Endothelial cell of umbilical vein (primary cell): ENCODE results near the gene DENND5A. TPM values are rescaled to one million over a fixed set of nuclear protein-coding genes. Genes with fewer than 3 reads are reported as not detected.

ENCODE experiments used
- BruUV-seq: library from RNA; stranded (reverse); fragments of 400-500 nt; replicated peaks from 2 replicates; lab custom pipeline; 2021; lab: Mats Ljungman, UMichigan
- CTCF ChIA-PET: fragments of 300-600, 350-600 bp; sonication (Branson Sonifier 250); formaldehyde crosslinking; loops from one replicate; lab custom pipeline; 2021; ENCODE audit warnings: antibody characterized with exemption, inconsistent platforms; lab: Charles Lee
- POLR2A ChIA-PET: fragments of 300-600, 350-600 bp; sonication (Branson Sonifier 250); formaldehyde crosslinking; loops from one replicate; lab custom pipeline; 2021; ENCODE audit warnings: antibody characterized with exemption, inconsistent platforms; lab: Charles Lee
- DNase-seq: peaks from one replicate; pipeline ENCODE4 v3.0.0-alpha.2; 2011; ENCODE audit warnings: low read depth, low spot score
- FAIRE-seq: peaks from 2 replicates; lab custom pipeline; 2011; peaks lifted over from hg19 to GRCh38; lab: Jason Lieb, UNC
- H2AFZ ChIP-seq: 2 replicates; pipeline ENCODE4 v1.6.0; 2012; ENCODE audit warnings: low read depth, low read length, control low read depth, inconsistent platforms
- H3K27ac ChIP-seq: 2 replicates; pipeline ENCODE4 v1.5.1; 2011; ENCODE audit warnings: low read depth, mild to moderate bottlenecking, control low read depth, low read length, moderate library complexity; ENCODE audit not compliant: insufficient read depth
- H3K27me3 ChIP-seq, 2 experiments: 2 replicates each; pipeline versions ENCODE4 v1.6.0 to v1.6.1; 2011; ENCODE audit warnings: low read length in 2 of 2, mixed read lengths in 1 of 2; ENCODE audit not compliant: control insufficient read depth in 2 of 2, insufficient read depth in 2 of 2
- H3K36me3 ChIP-seq, 2 experiments: 2 replicates in 1 of 2; 3 replicates in 1 of 2; pipeline ENCODE4 v1.5.1; 2011; ENCODE audit warnings: low read length in 2 of 2, mild to moderate bottlenecking in 1 of 2, moderate library complexity in 1 of 2; ENCODE audit not compliant: control insufficient read depth in 2 of 2, insufficient read depth in 2 of 2; ENCODE audit errors: extremely low read depth in 1 of 2
- H3K4me1 ChIP-seq: 3 replicates; pipeline ENCODE4 v1.5.1; 2011; ENCODE audit warnings: mild to moderate bottlenecking, low read length; ENCODE audit not compliant: control insufficient read depth, insufficient read depth; ENCODE audit errors: extremely low read depth
- H3K4me2 ChIP-seq: 2 replicates; pipeline ENCODE4 v1.6.1; 2011; ENCODE audit warnings: low read length, control low read depth, mixed read lengths; ENCODE audit not compliant: insufficient read depth
- H3K4me3 ChIP-seq, 3 experiments: fragments of 200-600 bp in 1 of 3; sonication (generic), shearing (Covaris generic) in 1 of 3; replicated peaks in 1 of 3; 2 replicates each; pipeline ENCODE4 v1.5.1; 2011 to 2016; ENCODE audit warnings: control low read depth in 3 of 3, low read length in 3 of 3, mild to moderate bottlenecking in 2 of 3, inconsistent platforms in 1 of 3, low read depth in 1 of 3, moderate library complexity in 1 of 3; ENCODE audit not compliant: insufficient read depth in 1 of 3
- H3K79me2 ChIP-seq: 2 replicates; pipeline ENCODE4 v1.6.0; 2012; ENCODE audit warnings: low read length, inconsistent platforms; ENCODE audit not compliant: control insufficient read depth, insufficient read depth
- H3K9ac ChIP-seq: replicated peaks from 2 replicates; pipeline ENCODE3; 2011; ENCODE audit warnings: low read length, control low read depth; ENCODE audit not compliant: insufficient read depth; ENCODE audit errors: extremely low read depth
- H3K9me1 ChIP-seq: replicated peaks from 3 replicates; pipeline ENCODE4 v1.6.0; 2011; ENCODE audit warnings: mild to moderate bottlenecking, low read length; ENCODE audit not compliant: control insufficient read depth, insufficient read depth; ENCODE audit errors: extremely low read depth
- H3K9me3 ChIP-seq: replicated peaks from 2 replicates; pipeline ENCODE4 v1.5.1; 2012; ENCODE audit warnings: low read length, inconsistent platforms; ENCODE audit not compliant: control insufficient read depth, insufficient read depth
- H4K20me1 ChIP-seq: replicated peaks from 2 replicates; pipeline ENCODE3; 2011; ENCODE audit warnings: mild to moderate bottlenecking, low read length; ENCODE audit not compliant: control insufficient read depth, insufficient read depth; ENCODE audit errors: extremely low read depth
- EZH2 ChIP-seq: IDR thresholded peaks from 2 replicates; pipeline ENCODE4 v1.6.1; 2012; ENCODE audit warnings: borderline replicate concordance, low read depth, mild to moderate bottlenecking, moderate library complexity, low read length, inconsistent platforms; ENCODE audit not compliant: severe bottlenecking
- FOS ChIP-seq: IDR thresholded peaks from 2 replicates; pipeline ENCODE4 v1.6.1; 2011; ENCODE audit warnings: mild to moderate bottlenecking, low read length, moderate library complexity, borderline replicate concordance; ENCODE audit not compliant: insufficient read depth
- GATA2 ChIP-seq: IDR thresholded peaks from 2 replicates; pipeline ENCODE4 v1.7.0; 2011; ENCODE audit warnings: low read depth, mild to moderate bottlenecking, moderate library complexity, mixed read lengths, low read length; ENCODE audit not compliant: insufficient read length, insufficient read depth
- JUN ChIP-seq: IDR thresholded peaks from 2 replicates; pipeline ENCODE4 v1.6.1; 2011; ENCODE audit warnings: borderline replicate concordance, low read depth; ENCODE audit not compliant: insufficient read length, insufficient read depth
- MAX ChIP-seq: IDR thresholded peaks from 2 replicates; pipeline ENCODE4 v1.6.1; 2011; ENCODE audit not compliant: insufficient read depth, insufficient read length
- MYC ChIP-seq: IDR thresholded peaks from one replicate; pipeline ENCODE4 v1.6.1; 2011; ENCODE audit warnings: mild to moderate bottlenecking, low read depth, low read length
- POLR2AphosphoS5 ChIP-seq: IDR thresholded peaks from 2 replicates; pipeline ENCODE4 v1.6.1; 2012; ENCODE audit warnings: low read depth, mild to moderate bottlenecking, control low read depth, low read length, moderate library complexity; ENCODE audit not compliant: insufficient read depth
- dilution Hi-C: fragments of 300-500 bp; cut with MboI; formaldehyde crosslinking; loops from one replicate; pipeline ENCODE4 v1.15.0; 2019; ENCODE audit warnings: low sequenced_read_pairs; ENCODE audit not compliant: extremely low pct_ligation_motif_present
- intact Hi-C: fragments of 100-400 bp; cut with micrococcal nuclease; formaldehyde crosslinking; loops from one replicate; pipeline ENCODE4 v1.10.0; 2022
- polyA plus RNA-seq, 4 experiments: library from polyadenylated mRNA; depleted of rRNA in 3 of 4; stranded (reverse) in 3 of 4; unstranded in 1 of 4; fragments of >200 nt; gene quantifications; 2 replicates each; pipeline versions ENCODE4 v1.2.1 to v1.2.3, GENCODE V29; 2011 to 2012; ENCODE audit warnings: missing spikeins in 1 of 4
- total RNA-seq: library from RNA; stranded (reverse); gene quantifications from 2 replicates; pipeline ENCODE4 v1.2.3, GENCODE V29; 2021

Gene DENND5A
- total and polyA plus RNA-seq, 2 donors (not counting 3 experiments of a cell fraction or from before 2014, with no cell fraction given): 116 to 220 TPM

- Histone ChIP-seq H3K27me3 (no peaks in the 10 kb centered on the region), H2AFZ (no peak overlapping the region), H3K4me3 (no peak overlapping the region), H4K20me1 (no peaks in the 10 kb centered on the region), H3K9me3 (no peaks in the 10 kb centered on the region), H3K27ac (peak overlapping the region; percentile 75), H3K79me2 (no peaks in the 10 kb centered on the region), H3K9me1 (no peaks in the 10 kb centered on the region), H3K36me3 (peaks cover 14 to 22% of the 10 kb centered on the region in 2 experiments), H3K9ac (peak overlapping the region; percentile 1), H3K4me2 (peak overlapping the region; percentile 68), H3K4me1 (peaks cover 37% of the 10 kb centered on the region)
- intact Hi-C loops (loop anchor here (1.0 to 5.0 kb wide), 2 partner anchors 137 to 225 kb away; partner anchors contain the start of gene NRIP3), dilution Hi-C loops (no loop called here)
- FAIRE-seq: peak; percentile 78
- TF ChIP-seq JUN: no peak
- TF ChIP-seq MYC: no peak
- CTCF ChIA-PET: interaction anchor here (0.6 to 4.3 kb wide), 7 partner anchors 13 to 367 kb away, joined by 3 to 248 read pairs (median 3); no protein-coding TSS in a partner anchor
- DNase-seq: no peak
- POLR2A ChIA-PET: no interaction called here
- no TSS peak for BruUV-seq
These were observed 125.4 kb downstream of the DENND5A start for GRCh38 chr11:9139628-9140357.

DNA sequence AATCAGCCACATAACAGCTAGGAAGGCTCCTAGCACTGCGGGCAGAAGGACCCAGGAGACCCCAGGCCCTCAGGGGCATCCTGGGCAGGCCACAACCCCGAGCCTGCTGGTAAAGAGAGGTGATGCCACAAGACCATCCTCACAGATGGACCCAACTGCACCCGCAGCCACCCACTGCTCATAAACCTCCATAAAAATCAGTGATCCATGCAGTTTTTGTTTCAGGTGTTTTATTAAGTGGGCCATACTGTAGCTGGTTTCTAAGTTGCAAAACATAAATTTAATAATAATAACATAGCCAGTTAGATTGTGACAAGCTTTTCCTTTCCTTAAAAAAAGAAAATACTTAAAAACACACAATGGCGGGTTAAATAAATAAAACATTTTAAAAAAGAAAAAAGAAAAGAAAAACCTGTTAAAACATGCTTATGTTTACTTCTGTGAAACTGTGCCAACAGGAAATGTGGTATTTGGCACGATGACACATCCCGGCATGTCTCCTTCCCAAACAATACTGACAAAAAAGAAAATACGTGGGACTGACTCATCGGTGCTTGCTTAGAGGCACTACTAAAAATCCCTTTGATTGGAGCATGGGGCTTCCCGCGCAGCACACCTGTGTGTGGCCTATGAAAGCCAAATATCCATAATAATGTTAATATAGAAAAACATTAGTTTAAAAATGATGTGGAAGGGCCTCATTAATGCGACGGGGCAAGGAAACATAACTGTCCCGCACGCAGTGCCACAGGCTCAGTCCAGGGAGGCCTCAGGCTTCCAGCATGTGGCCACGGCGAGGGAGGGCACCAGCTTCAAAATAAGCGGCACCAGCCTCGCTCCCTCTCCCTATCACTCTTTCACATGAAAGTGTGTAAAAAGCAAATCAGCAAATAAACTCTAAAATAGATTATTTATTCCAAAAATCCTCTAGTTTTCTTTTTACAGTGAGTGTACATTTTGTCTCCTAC is 126.3 kb downstream of the DENND5A start:
- POLR2A ChIA-PET: no interaction called here
- H3K4me2 ChIP-seq: peak overlapping the region; percentile 68
- BruUV-seq: TSS peak; percentile 54

More for the DNA sequence above, 126.3 kb downstream of the DENND5A start:
- Histone ChIP-seq H3K4me1 (peaks cover 37% of the 10 kb centered on the region), H3K36me3 (peaks cover 11 to 16% of the 10 kb centered on the region in 2 experiments), H3K9ac (peak overlapping the region; percentile 27), H4K20me1 (no peaks in the 10 kb centered on the region), H3K79me2 (no peaks in the 10 kb centered on the region), H2AFZ (no peak overlapping the region), H3K4me3 (no peak overlapping the region), H3K27me3 (no peaks in the 10 kb centered on the region), H3K27ac (peak overlapping the region; percentile 75), H3K9me1 (no peaks in the 10 kb centered on the region), H3K9me3 (no peaks in the 10 kb centered on the region)
- dilution Hi-C loops (no loop called here), intact Hi-C loops (loop anchor here (1.0 to 5.0 kb wide), 2 partner anchors 137 to 225 kb away; partner anchors contain the start of gene NRIP3)
- CTCF ChIA-PET: interaction anchor here (0.6 to 4.3 kb wide), 22 partner anchors 10 to 755 kb away, joined by 3 to 248 read pairs (median 7); partner anchors contain the start of gene NRIP3
- DNase-seq (peak; percentile 98), FAIRE-seq (peak; percentile 97)
- TF ChIP-seq POLR2AphosphoS5 (peak; percentile 81), GATA2 (no peak), MAX (peak; percentile 9), EZH2 (no peak), JUN (peak; percentile 94), FOS (peak; percentile 97), MYC (peak; percentile 21)
